ENCODE results near the gene ACAD8.

Gene ACAD8

DNA sequence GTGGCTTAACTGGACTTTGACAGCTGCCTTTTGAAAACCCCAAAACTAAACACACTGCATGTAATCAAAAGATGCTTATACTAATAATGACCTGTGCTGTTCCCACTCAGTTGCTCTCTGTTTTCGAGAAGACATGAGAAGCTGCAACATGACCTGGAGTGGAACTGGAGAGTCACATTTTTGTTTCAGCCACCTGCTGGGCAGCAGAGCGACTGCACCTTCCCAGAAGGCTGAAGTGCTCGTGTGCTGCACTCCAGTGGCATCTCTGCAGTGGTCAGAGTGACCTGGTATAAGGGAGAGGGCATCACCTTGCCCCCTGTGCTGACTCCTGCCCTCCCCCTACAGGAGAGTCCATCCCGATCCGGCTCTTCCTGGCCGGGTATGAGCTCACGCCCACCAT, 8.8 kb upstream of the ACAD8 start:
- TF ChIP-seq POLR2A (IDR thresholded peaks at IDR 0.05; ENCODE audit: extremely low read depth, insufficient read length) (no peak), MYC (IDR thresholded peaks at IDR 0.05; ENCODE audit: low read depth, low read length) (no peak)
- TF ChIP-seq, protein P1, sequence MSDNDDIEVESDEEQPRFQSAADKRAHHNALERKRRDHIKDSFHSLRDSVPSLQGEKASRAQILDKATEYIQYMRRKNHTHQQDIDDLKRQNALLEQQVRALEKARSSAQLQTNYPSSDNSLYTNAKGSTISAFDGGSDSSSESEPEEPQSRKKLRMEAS (IDR thresholded peaks at IDR 0.05; ENCODE audit: low read depth, low read length), result no peak
- TF ChIP-seq, protein P2, sequence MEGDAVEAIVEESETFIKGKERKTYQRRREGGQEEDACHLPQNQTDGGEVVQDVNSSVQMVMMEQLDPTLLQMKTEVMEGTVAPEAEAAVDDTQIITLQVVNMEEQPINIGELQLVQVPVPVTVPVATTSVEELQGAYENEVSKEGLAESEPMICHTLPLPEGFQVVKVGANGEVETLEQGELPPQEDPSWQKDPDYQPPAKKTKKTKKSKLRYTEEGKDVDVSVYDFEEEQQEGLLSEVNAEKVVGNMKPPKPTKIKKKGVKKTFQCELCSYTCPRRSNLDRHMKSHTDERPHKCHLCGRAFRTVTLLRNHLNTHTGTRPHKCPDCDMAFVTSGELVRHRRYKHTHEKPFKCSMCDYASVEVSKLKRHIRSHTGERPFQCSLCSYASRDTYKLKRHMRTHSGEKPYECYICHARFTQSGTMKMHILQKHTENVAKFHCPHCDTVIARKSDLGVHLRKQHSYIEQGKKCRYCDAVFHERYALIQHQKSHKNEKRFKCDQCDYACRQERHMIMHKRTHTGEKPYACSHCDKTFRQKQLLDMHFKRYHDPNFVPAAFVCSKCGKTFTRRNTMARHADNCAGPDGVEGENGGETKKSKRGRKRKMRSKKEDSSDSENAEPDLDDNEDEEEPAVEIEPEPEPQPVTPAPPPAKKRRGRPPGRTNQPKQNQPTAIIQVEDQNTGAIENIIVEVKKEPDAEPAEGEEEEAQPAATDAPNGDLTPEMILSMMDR (IDR thresholded peaks at IDR 0.05; ENCODE audit: low read depth, low read length), result peak; percentile 56

DNA sequence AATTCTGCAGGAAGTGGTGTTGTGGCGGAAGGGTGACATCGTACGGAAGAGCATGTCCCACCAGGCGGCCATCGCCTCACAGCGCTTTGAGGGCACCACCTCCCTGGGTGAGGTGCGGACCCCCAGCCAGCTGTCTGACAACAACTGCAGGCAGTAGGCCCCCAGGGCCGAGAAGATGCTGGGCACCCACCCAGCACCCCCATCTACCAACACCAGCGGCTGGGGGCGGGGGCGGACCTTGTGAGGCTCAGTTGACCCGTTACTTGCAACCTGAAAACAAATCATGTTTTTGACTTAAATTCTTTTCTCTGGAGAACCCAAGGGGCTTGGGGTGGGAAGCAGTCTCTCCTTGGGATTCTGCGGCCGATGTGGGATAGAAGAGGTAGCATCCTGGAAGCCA, 7.9 kb upstream of the ACAD8 start:
- TF ChIP-seq POLR2A (IDR thresholded peaks at IDR 0.05; ENCODE audit: extremely low read depth, insufficient read length), result no peak
- TF ChIP-seq, protein P2 (IDR thresholded peaks at IDR 0.05; ENCODE audit: low read depth, low read length), result no peak
- TF ChIP-seq MYC (IDR thresholded peaks at IDR 0.05; ENCODE audit: low read depth, low read length), result no peak
- H3K4me3 ChIP-seq (ENCODE audit: low read depth, low read length), result no peak overlapping the region
- no peak for DNase-seq (ENCODE audit: low read depth)

More for the DNA sequence above, 8.8 kb upstream of the ACAD8 start:
- H3K4me3 ChIP-seq (ENCODE audit: low read depth, low read length), result no peak overlapping the region
- peak; percentile 46 for DNase-seq (ENCODE audit: low read depth)

DNA sequence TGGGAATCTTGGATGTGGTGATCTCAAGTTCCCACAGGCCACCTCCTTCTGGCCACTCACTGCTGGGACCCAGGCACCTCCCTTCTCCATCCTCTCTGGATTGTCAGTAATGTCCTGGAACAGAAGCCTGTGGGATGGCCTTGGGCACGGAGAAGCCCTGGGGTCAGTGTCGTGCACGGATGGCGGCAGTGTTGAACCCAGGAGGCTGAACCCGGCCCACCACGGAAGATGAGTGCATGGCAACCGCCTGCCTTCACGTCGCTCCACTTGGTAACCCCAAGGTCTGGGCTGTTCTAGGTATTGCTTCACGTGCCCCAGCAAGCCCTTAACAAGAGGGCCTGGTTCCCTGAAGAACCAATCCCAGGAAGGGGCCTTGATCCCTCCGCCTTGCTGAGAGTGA, 7.3 kb upstream of the ACAD8 start:
- TF ChIP-seq, protein P1 (IDR thresholded peaks at IDR 0.05; ENCODE audit: low read depth, low read length), result no peak
- TF ChIP-seq MYC (IDR thresholded peaks at IDR 0.05; ENCODE audit: low read depth, low read length) (no peak), POLR2A (IDR thresholded peaks at IDR 0.05; ENCODE audit: extremely low read depth, insufficient read length) (no peak)
- TF ChIP-seq, protein P2 (IDR thresholded peaks at IDR 0.05; ENCODE audit: low read depth, low read length), result no peak
- no peak overlapping the region for H3K4me3 ChIP-seq (ENCODE audit: low read depth, low read length)
- no peak for DNase-seq (ENCODE audit: low read depth)

DNA sequence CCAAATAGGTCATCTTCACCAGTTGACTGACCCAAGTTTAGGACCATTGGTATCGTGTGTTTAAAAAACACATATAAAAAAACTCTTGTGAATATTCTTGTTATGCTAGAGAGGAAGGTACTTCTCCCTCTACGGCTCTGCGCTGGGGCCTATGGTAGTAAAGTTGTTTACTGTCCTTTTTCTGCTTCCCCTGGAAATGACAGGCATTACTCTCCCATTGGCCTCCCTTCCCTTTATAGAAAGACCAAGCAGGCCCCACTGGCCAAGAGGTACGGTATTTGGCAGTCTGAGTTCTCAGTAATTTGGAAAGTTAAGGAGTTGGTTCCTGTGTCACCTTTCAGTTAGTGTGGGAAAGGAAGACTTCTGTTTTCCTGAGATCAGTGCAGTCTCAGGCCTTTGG, 6.7 kb upstream of the ACAD8 start:
- H3K4me3 ChIP-seq (ENCODE audit: low read depth, low read length), result no peak overlapping the region
- TF ChIP-seq, protein P2 (IDR thresholded peaks at IDR 0.05; ENCODE audit: low read depth, low read length), result no peak
- no peak for TF ChIP-seq POLR2A (IDR thresholded peaks at IDR 0.05; ENCODE audit: extremely low read depth, insufficient read length)
- TF ChIP-seq, protein P1 (IDR thresholded peaks at IDR 0.05; ENCODE audit: low read depth, low read length), result no peak
- no peak for TF ChIP-seq MYC (IDR thresholded peaks at IDR 0.05; ENCODE audit: low read depth, low read length)
- DNase-seq (ENCODE audit: low read depth), result no peak

DNA sequence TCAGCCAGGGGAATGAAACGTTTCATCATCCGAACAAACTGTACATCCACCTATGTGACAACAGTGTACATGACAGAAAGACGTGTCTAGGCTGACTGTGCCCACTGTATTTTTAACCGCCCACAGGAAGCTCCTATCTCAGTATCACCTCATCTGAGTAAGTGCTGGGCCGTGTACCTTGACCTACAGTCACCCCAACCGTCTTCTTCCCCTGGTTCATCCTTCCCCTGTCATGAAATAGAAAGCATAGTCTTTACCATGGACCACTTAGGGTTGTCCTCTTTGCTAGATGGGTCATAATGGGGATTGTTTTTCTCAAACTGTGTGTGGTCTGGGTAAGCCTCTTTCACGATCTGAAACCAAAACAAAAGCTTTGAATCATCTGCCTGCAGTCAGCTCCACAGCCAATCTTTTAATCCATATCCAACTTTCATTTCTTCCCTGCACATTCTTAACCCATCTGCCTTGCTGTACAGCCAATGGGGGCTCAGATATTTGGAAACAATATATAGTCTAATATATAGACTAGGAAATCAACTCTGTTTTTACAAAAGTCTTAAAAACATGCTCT, 4.4 kb upstream of the ACAD8 start:
- no peak for TF ChIP-seq POLR2A (IDR thresholded peaks at IDR 0.05; ENCODE audit: extremely low read depth, insufficient read length)
- TF ChIP-seq MYC (IDR thresholded peaks at IDR 0.05; ENCODE audit: low read depth, low read length), result no peak
- TF ChIP-seq, protein P1 (IDR thresholded peaks at IDR 0.05; ENCODE audit: low read depth, low read length), result no peak
- TF ChIP-seq, protein P2 (IDR thresholded peaks at IDR 0.05; ENCODE audit: low read depth, low read length), result no peak
- H3K4me3 ChIP-seq (ENCODE audit: low read depth, low read length), result no peak overlapping the region
- DNase-seq (ENCODE audit: low read depth), result no peak

DNA sequence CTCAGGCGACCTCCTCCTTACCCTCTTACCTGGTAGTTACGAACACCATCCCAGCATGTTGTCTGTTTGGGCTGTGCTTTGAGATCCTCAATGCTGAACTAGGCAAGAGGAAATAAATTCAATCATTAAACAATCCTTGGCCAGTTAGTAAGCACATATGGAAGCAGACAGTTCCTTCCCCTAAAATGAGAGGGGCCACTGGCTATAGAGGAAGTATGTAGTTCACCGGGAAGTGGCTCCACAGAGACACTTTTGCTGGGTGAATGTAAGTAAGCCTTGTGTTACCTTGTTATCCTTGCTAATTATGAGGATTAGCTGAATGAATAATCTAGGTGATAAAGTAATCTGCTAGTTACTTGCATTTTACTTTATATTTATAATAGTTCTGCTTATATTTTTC, 3.1 kb upstream of the ACAD8 start:
- no peak for TF ChIP-seq POLR2A (IDR thresholded peaks at IDR 0.05; ENCODE audit: extremely low read depth, insufficient read length)
- no peak for DNase-seq (ENCODE audit: low read depth)
- H3K4me3 ChIP-seq (ENCODE audit: low read depth, low read length), result no peak overlapping the region

All from NB4 (cell line).